IMR-90 (cell line): ENCODE data around the gene PAM16. TPM values are rescaled to one million over a fixed set of nuclear protein-coding genes. Genes with fewer than 3 reads are reported as not detected.

ENCODE experiments used
- ATAC-seq: fragments of 200-7000 bp; cut with Tn5 transposase; 2 replicates; pipeline ENCODE4 v1.9.1; 2020; ENCODE audit warnings: low read depth, mild to moderate bottlenecking, moderate library complexity
- BruUV-seq: library from RNA; stranded (reverse); fragments of 400-500 nt; replicated peaks from 2 replicates; lab custom pipeline; 2021; lab: Mats Ljungman, UMichigan
- CTCF ChIA-PET: fragments of 300-600 bp; formaldehyde crosslinking; extraction: SDS; loops from one replicate; lab custom pipeline; 2021; ENCODE audit warnings: antibody characterized with exemption; lab: Yijun Ruan, JAX
- POLR2A ChIA-PET: fragments of 300-600 bp; sonication (Branson Sonifier 250); formaldehyde crosslinking; loops from one replicate; lab custom pipeline; 2022; ENCODE audit warnings: antibody characterized with exemption; ENCODE audit not compliant: unreplicated experiment; lab: Charles Lee
- DNase-seq: peaks from one replicate; pipeline ENCODE4 v3.0.0; 2013
- H2AFZ ChIP-seq: replicated peaks from 2 replicates; pipeline ENCODE3; 2013; ENCODE audit warnings: low read length, mild to moderate bottlenecking; ENCODE audit not compliant: poor library complexity
- H2AK5ac ChIP-seq: 2 replicates; pipeline ENCODE4 v1.6.1; 2013; ENCODE audit warnings: low read depth, low read length, inconsistent platforms
- H2AK9ac ChIP-seq: replicated peaks from 2 replicates; pipeline ENCODE3; 2013; ENCODE audit warnings: mild to moderate bottlenecking, low read depth, low read length, moderate library complexity; ENCODE audit not compliant: poor library complexity
- H2BK120ac ChIP-seq: 2 replicates; pipeline ENCODE4 v1.6.1; 2013; ENCODE audit warnings: low read depth, low read length, inconsistent platforms
- H2BK15ac ChIP-seq: 3 replicates; pipeline ENCODE4 v1.6.1; 2013; ENCODE audit warnings: low read depth, low read length, inconsistent platforms
- H2BK20ac ChIP-seq: 2 replicates; pipeline ENCODE4 v1.6.1; 2013; ENCODE audit warnings: low read depth, mild to moderate bottlenecking, inconsistent platforms, low read length, moderate library complexity
- H2BK5ac ChIP-seq: 2 replicates; pipeline ENCODE4 v1.6.1; 2013; ENCODE audit warnings: mild to moderate bottlenecking, low read depth, low read length, inconsistent platforms; ENCODE audit not compliant: poor library complexity, severe bottlenecking
- H3K14ac ChIP-seq: replicated peaks from 2 replicates; pipeline ENCODE4 v1.6.1; 2013; ENCODE audit warnings: low read depth, low read length, inconsistent platforms
- H3K18ac ChIP-seq: 2 replicates; pipeline ENCODE4 v1.6.1; 2013; ENCODE audit warnings: low read depth, low read length, control low read depth
- H3K23ac ChIP-seq: 2 replicates; pipeline ENCODE4 v1.6.1; 2013; ENCODE audit warnings: low read depth, low read length, inconsistent platforms
- H3K27ac ChIP-seq: 2 replicates; pipeline ENCODE4 v1.5.1; 2013; ENCODE audit warnings: mild to moderate bottlenecking, control low read depth, low read length; ENCODE audit not compliant: insufficient read depth
- H3K27me3 ChIP-seq: 2 replicates; pipeline ENCODE4 v1.6.1; 2013; ENCODE audit warnings: low read length; ENCODE audit not compliant: control insufficient read depth, insufficient read depth
- H3K36me3 ChIP-seq: 2 replicates; pipeline ENCODE4 v1.6.1; 2013; ENCODE audit warnings: low read length, mixed read lengths; ENCODE audit not compliant: control insufficient read depth, insufficient read depth
- H3K4ac ChIP-seq: 2 replicates; pipeline ENCODE4 v1.6.1; 2013; ENCODE audit warnings: low read depth, low read length, inconsistent platforms
- H3K4me1 ChIP-seq: 2 replicates; pipeline ENCODE4 v1.6.1; 2013; ENCODE audit warnings: low read length, mixed read lengths; ENCODE audit not compliant: control insufficient read depth, insufficient read depth
- H3K4me2 ChIP-seq: 2 replicates; pipeline ENCODE4 v1.6.1; 2013; ENCODE audit warnings: low read depth, mild to moderate bottlenecking, control low read depth, low read length, moderate library complexity
- H3K4me3 ChIP-seq: 2 replicates; pipeline ENCODE4 v1.5.1; 2013; ENCODE audit warnings: low read depth, mild to moderate bottlenecking, control low read depth, low read length, moderate library complexity; ENCODE audit not compliant: insufficient read depth
- H3K56ac ChIP-seq: 2 replicates; pipeline ENCODE4 v1.6.1; 2013; ENCODE audit warnings: low read length, inconsistent platforms; ENCODE audit not compliant: insufficient read depth; ENCODE audit errors: extremely low read depth
- H3K79me1 ChIP-seq, 2 experiments: 2 replicates each; pipeline ENCODE4 v1.6.1; 2013; ENCODE audit warnings: low read length in 2 of 2, inconsistent platforms in 1 of 2, low read depth in 1 of 2
- H3K9ac ChIP-seq: 2 replicates; pipeline ENCODE4 v1.6.1; 2013; ENCODE audit warnings: low read depth, low read length, control low read depth
- H3K9me1 ChIP-seq: 2 replicates; pipeline ENCODE4 v1.6.1; 2013; ENCODE audit warnings: low read length, inconsistent platforms; ENCODE audit not compliant: insufficient read depth
- H3K9me3 ChIP-seq: 2 replicates; pipeline ENCODE4 v1.6.1; 2013; ENCODE audit warnings: low read length; ENCODE audit not compliant: control insufficient read depth, insufficient read depth
- H4K20me1 ChIP-seq: 2 replicates; pipeline ENCODE4 v1.6.1; 2013; ENCODE audit warnings: low read length, inconsistent platforms; ENCODE audit not compliant: insufficient read depth
- H4K5ac ChIP-seq: 2 replicates; pipeline ENCODE4 v1.6.1; 2013; ENCODE audit warnings: mild to moderate bottlenecking, low read depth, low read length, control low read depth
- H4K8ac ChIP-seq, 2 experiments: 2 replicates each; pipeline ENCODE4 v1.6.1; 2013; ENCODE audit warnings: low read depth in 2 of 2, low read length in 2 of 2, control low read depth in 1 of 2, inconsistent platforms in 1 of 2
- H4K91ac ChIP-seq: 2 replicates; pipeline ENCODE4 v1.6.1; 2013; ENCODE audit warnings: low read depth, low read length, inconsistent platforms; ENCODE audit not compliant: insufficient read depth
- CEBPB ChIP-seq: IDR thresholded peaks from 2 replicates; pipeline ENCODE4 v1.6.1; 2012; ENCODE audit warnings: low read depth, low read length, improper control_type of control experiment
- CHD1 ChIP-seq: IDR thresholded peaks from 2 replicates; pipeline ENCODE4 v1.6.1; 2012; ENCODE audit warnings: low read depth, low read length, improper control_type of control experiment
- FOS ChIP-seq: fragments of 150-350 bp; IDR thresholded peaks from 2 replicates; pipeline ENCODE4 v1.6.1; 2016; ENCODE audit warnings: low read depth, low read length
- MAFK ChIP-seq: IDR thresholded peaks from 2 replicates; pipeline ENCODE4 v1.6.1; 2012; ENCODE audit warnings: low read depth, low read length, improper control_type of control experiment
- MAZ ChIP-seq: IDR thresholded peaks from 2 replicates; pipeline ENCODE4 v1.6.1; 2012; ENCODE audit warnings: low read depth, mild to moderate bottlenecking, low read length, improper control_type of control experiment, moderate library complexity, borderline replicate concordance
- POLR2A ChIP-seq: IDR thresholded peaks from 2 replicates; pipeline ENCODE4 v1.6.1; 2012; ENCODE audit warnings: mild to moderate bottlenecking, low read depth, low read length
- RCOR1 ChIP-seq: IDR thresholded peaks from 2 replicates; pipeline ENCODE4 v1.6.1; 2012; ENCODE audit warnings: mild to moderate bottlenecking, low read length, improper control_type of control experiment; ENCODE audit not compliant: insufficient replicate concordance
- RFX5 ChIP-seq: IDR thresholded peaks from 2 replicates; pipeline ENCODE4 v1.8.0; 2012; ENCODE audit warnings: low read depth, mild to moderate bottlenecking, low read length, moderate library complexity
- WGBS, 2 experiments: methylation state at CpG; one replicate each; pipeline versions ENCODE4 v1.1.5 to v1.1.7; 2013; ENCODE audit warnings: missing lambda C conversion rate in 2 of 2; ENCODE audit not compliant: insufficient read length in 1 of 2; ENCODE audit errors: extremely low coverage in 2 of 2; 5-methylcytosine and 5-hydroxymethylcytosine counted together
- dilution Hi-C: fragments of 300-500 bp; cut with HindIII; formaldehyde crosslinking; loops from one replicate; pipeline ENCODE4 v1.14.3; 2018; ENCODE audit warnings: low sequenced_read_pairs; ENCODE audit not compliant: unreplicated experiment
- in situ Hi-C: fragments of 300-500 bp; cut with MboI; formaldehyde crosslinking; loops from 3 replicates; pipeline ENCODE4 v1.14.3; 2019; ENCODE audit warnings: low sequenced_read_pairs, inconsistent platforms, mixed read lengths
- intact Hi-C: fragments of 100-400 bp; cut with micrococcal nuclease; formaldehyde crosslinking; loops from 2 replicates; pipeline ENCODE4 v1.10.0; 2022
- polyA plus RNA-seq, 3 experiments: library from polyadenylated mRNA; depleted of rRNA; stranded (reverse); fragments of >200 nt; gene quantifications; 2 replicates each; pipeline ENCODE4 v1.2.3, GENCODE V29; 2012; ENCODE audit warnings: low replicate concordance in 1 of 3
- total RNA-seq: library from RNA; depleted of rRNA; stranded (reverse); fragments of >200 nt; gene quantifications from 2 replicates; pipeline ENCODE4 v1.2.3, GENCODE V29; 2012
- TF ChIP-seq, protein P1 (sequence below): fragments of 150-350 bp; IDR thresholded peaks from 2 replicates; pipeline ENCODE4 v1.6.1; 2016; ENCODE audit warnings: low read depth, mild to moderate bottlenecking, low read length, moderate library complexity, borderline replicate concordance
- TF ChIP-seq, protein P2 (sequence below): conservative IDR thresholded peaks from 2 replicates; pipeline ENCODE4 v1.5.1; 2012; ENCODE audit warnings: mild to moderate bottlenecking, low read depth, low read length, improper control_type of control experiment

The PAM16 gene
- total and polyA plus RNA-seq, 2 of the 4 experiments (the other 2 are of a cell fraction): 17.9 to 48.4 TPM

DNA sequence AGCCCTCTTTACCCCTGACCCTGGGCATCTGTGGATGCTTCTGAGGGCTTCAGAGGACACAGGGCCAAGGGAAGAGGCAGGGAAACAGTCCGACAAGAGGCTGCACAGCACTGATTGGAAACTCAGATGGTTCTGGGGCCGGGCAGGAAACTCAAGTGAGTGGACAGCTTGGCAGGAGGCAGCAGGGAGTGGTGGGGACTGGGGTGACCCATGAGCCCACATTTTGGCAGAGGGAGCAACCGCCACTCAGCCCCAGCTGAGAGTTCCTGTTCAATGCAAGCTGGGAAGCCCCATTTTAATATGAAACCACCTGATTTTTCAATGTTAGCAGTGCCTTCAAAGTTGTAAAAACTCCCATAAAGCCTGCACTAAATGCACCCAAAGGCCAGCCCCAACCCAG, 19.0 kb upstream of the PAM16 start:
- peak overlapping the region; percentile 95 for H4K91ac ChIP-seq
- H3K9ac ChIP-seq: peak overlapping the region; percentile 11
- H3K27ac ChIP-seq: peak overlapping the region; percentile 69

More for the DNA sequence above, 19.0 kb upstream of the PAM16 start:
- Histone ChIP-seq H3K14ac (peak overlapping the region; percentile 69), H3K9me1 (peaks cover 26% of the 10 kb centered on the region), H3K4me3 (no peak overlapping the region), H2BK15ac (peak overlapping the region; percentile 64; the same call in 2 of the 3 replicates), H4K5ac (peak overlapping the region; percentile 23), H4K20me1 (peaks cover 43% of the 10 kb centered on the region), H2BK5ac (peak overlapping the region; percentile 91), H3K23ac (peak overlapping the region; percentile 76; the same call in 1 of the 2 replicates), H3K4ac (peak overlapping the region; percentile 95), H3K36me3 (peaks cover under 1% of the 10 kb centered on the region; the same call in 1 of the 2 replicates), H4K8ac (peak overlapping the region; percentile 3 to 87; a peak in 2 of 4 replicates), H3K4me2 (peak overlapping the region; percentile 17; the same call in 1 of the 2 replicates), H3K56ac (peak overlapping the region; percentile 42; the same call in 1 of the 2 replicates), H2AFZ (peak overlapping the region; percentile 60), H2BK20ac (peak overlapping the region; percentile 86), H3K79me1 (peaks cover 4 to 52% of the 10 kb centered on the region in 2 experiments; a peak in 3 of 4 replicates), H2BK120ac (peak overlapping the region; percentile 90), H3K18ac (peak overlapping the region; percentile 44), H3K9me3 (no peaks in the 10 kb centered on the region), H2AK5ac (peak overlapping the region; percentile 81), H3K27me3 (no peaks in the 10 kb centered on the region), H3K4me1 (peaks cover 32% of the 10 kb centered on the region), H2AK9ac (peak overlapping the region; percentile 96)
- DNase-seq: no peak
- intact Hi-C loops (no loop called here), in situ Hi-C loops (no loop called here), dilution Hi-C loops (no loop called here)
- no peak for TF ChIP-seq FOS
- no peak for TF ChIP-seq MAZ
- no peak for TF ChIP-seq MAFK
- no peak for TF ChIP-seq RFX5
- TF ChIP-seq RCOR1: no peak
- no peak for TF ChIP-seq CHD1
- no peak for TF ChIP-seq POLR2A
- TF ChIP-seq, protein P1, sequence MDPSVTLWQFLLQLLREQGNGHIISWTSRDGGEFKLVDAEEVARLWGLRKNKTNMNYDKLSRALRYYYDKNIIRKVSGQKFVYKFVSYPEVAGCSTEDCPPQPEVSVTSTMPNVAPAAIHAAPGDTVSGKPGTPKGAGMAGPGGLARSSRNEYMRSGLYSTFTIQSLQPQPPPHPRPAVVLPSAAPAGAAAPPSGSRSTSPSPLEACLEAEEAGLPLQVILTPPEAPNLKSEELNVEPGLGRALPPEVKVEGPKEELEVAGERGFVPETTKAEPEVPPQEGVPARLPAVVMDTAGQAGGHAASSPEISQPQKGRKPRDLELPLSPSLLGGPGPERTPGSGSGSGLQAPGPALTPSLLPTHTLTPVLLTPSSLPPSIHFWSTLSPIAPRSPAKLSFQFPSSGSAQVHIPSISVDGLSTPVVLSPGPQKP: no peak
- TF ChIP-seq, protein P2, sequence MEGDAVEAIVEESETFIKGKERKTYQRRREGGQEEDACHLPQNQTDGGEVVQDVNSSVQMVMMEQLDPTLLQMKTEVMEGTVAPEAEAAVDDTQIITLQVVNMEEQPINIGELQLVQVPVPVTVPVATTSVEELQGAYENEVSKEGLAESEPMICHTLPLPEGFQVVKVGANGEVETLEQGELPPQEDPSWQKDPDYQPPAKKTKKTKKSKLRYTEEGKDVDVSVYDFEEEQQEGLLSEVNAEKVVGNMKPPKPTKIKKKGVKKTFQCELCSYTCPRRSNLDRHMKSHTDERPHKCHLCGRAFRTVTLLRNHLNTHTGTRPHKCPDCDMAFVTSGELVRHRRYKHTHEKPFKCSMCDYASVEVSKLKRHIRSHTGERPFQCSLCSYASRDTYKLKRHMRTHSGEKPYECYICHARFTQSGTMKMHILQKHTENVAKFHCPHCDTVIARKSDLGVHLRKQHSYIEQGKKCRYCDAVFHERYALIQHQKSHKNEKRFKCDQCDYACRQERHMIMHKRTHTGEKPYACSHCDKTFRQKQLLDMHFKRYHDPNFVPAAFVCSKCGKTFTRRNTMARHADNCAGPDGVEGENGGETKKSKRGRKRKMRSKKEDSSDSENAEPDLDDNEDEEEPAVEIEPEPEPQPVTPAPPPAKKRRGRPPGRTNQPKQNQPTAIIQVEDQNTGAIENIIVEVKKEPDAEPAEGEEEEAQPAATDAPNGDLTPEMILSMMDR: no peak
- TF ChIP-seq CEBPB: no peak
- ChIA-PET POLR2A (no interaction called here), CTCF (interaction anchor here (0.5 to 1.9 kb wide), 3 partner anchors 24 to 40 kb away, joined by 3 to 8 read pairs (median 3); no protein-coding TSS in a partner anchor)
- 86% methylated on average over 3 of the region's 3 CpGs; no CpG with 5 or more reads in 1 of the 2 experiments for WGBS, 2 experiments
- ATAC-seq: no peak
- BruUV-seq: no TSS peak
